Activated CD8-positive, alpha-beta T cell treated with anti-CD3 and anti-CD28 coated beads, Interleukin-2, amount 10 ng/mL, durations not matched to agents 7 days and 5 days (primary cell): ENCODE data around the gene LACTB. TPM values are rescaled to one million over a fixed set of nuclear protein-coding genes. Genes with fewer than 3 reads are reported as not detected.
"Not testable (repeated sequence)": the region's sequence is repeated elsewhere in the genome, so short reads cannot be mapped to it uniquely, and the experiment has no call there.

ENCODE experiments used
- ATAC-seq: fragments of 150-1000 bp; cut with Tn5 transposase; one replicate; pipeline ENCODE4 v1.10.0; 2021; ENCODE audit warnings: moderate library complexity
- CTCF ChIA-PET: fragments of 350-600 bp; sonication (Branson Sonifier 250); formaldehyde crosslinking; loops from one replicate; lab custom pipeline; 2021; ENCODE audit warnings: antibody characterized with exemption; lab: Charles Lee
- POLR2A ChIA-PET: fragments of 350-600 bp; sonication (Branson Sonifier 250); formaldehyde crosslinking; loops from one replicate; lab custom pipeline; 2021; ENCODE audit warnings: antibody characterized with exemption; lab: Charles Lee
- DNase-seq: peaks from one replicate; pipeline ENCODE4 v3.0.0-alpha.2; 2020
- H3K27ac Mint-ChIP-seq: one replicate; pipeline ENCODE4 v1.8.0; 2021; ENCODE audit warnings: mild to moderate bottlenecking, mixed read lengths
- H3K27me3 Mint-ChIP-seq: one replicate; pipeline ENCODE4 v1.8.0; 2021; ENCODE audit warnings: low read depth, mixed read lengths
- H3K36me3 Mint-ChIP-seq: one replicate; pipeline ENCODE4 v1.8.0; 2021; ENCODE audit warnings: low read depth, mixed read lengths
- H3K4me1 Mint-ChIP-seq: one replicate; pipeline ENCODE4 v1.8.0; 2021; ENCODE audit warnings: low read depth, mixed read lengths
- H3K4me3 Mint-ChIP-seq: one replicate; pipeline ENCODE4 v1.8.0; 2021; ENCODE audit warnings: mild to moderate bottlenecking, mixed read lengths
- H3K9me3 Mint-ChIP-seq: one replicate; pipeline ENCODE4 v1.8.0; 2022; ENCODE audit warnings: mixed read lengths; ENCODE audit not compliant: insufficient read depth
- total RNA-seq, 2 experiments: library from RNA; stranded (reverse); gene quantifications; one replicate each; pipeline ENCODE4 v1.2.3, GENCODE V29; 2021

LACTB gene
- total RNA-seq, 2 experiments from 2014 or later: 9.7 to 11.1 TPM

DNA sequence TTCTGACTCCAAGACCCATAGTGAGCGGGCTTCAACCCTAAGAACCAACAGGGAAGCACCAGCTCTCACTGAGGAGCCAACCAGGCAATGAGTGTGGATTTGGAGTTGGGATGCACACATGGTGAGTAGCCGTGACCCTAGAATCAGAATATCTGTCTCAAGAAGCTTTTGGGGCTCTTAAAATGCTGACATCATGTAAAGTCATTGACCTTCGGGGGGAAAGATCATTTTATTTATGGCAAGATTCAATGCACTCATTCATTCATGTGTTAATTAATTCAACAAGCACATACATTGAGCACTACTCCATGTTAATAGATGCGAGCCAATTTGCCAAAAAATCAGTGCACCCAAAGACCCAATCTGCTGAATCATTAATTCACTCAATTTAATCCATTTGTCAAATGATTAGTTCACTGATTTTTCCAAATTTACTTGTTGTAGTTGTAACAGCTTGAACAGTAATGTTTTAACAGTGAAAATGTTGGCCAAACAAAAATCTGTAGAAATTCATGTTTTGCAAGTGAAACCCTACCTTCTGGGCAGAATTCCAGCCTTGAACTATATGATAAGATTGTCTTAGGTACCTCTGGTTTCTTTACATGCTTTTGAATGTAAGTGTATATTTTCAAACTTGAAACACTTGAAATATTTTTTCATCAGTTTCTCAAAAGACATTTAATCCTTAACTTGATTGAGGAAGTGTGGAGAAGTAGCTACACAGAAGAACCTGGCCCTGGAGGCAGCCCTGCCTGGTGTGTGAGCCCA, 29.8 kb upstream of the LACTB start:
- Mint-ChIP-seq H3K36me3 (no peaks in the 10 kb centered on the region), H3K4me1 (peaks cover 11% of the 10 kb centered on the region), H3K9me3 (no peaks in the 10 kb centered on the region), H3K27me3 (peaks cover 1% of the 10 kb centered on the region), H3K27ac (no peak overlapping the region), H3K4me3 (no peak overlapping the region)
- ChIA-PET POLR2A (no interaction called here), CTCF (interaction anchor here (1.3 to 8.3 kb wide), 3 partner anchors 12 to 44 kb away, joined by 3 to 90 read pairs (median 4); no protein-coding TSS in a partner anchor)
- no peak for ATAC-seq
- no peak for DNase-seq

GRCh38 chr15:63093486-63094205, 28.0 kb upstream of the LACTB start:
- ChIA-PET CTCF (interaction anchor here (0.6 to 8.3 kb wide), 20 partner anchors 10 to 846 kb away, joined by 3 to 90 read pairs (median 4); no protein-coding TSS in a partner anchor), POLR2A (no interaction called here)
- Mint-ChIP-seq H3K4me3 (no peak overlapping the region), H3K27ac (no peak overlapping the region), H3K4me1 (peaks cover 20% of the 10 kb centered on the region), H3K36me3 (no peaks in the 10 kb centered on the region), H3K9me3 (no peaks in the 10 kb centered on the region), H3K27me3 (peaks cover 1% of the 10 kb centered on the region)
- DNase-seq (peak; percentile 84), ATAC-seq (peak; percentile 94)

- peaks cover under 1% of the 10 kb centered on the region for H3K27me3 Mint-ChIP-seq
- H3K4me1 Mint-ChIP-seq: peaks cover 14% of the 10 kb centered on the region
- DNase-seq (no peak), ATAC-seq (no peak)
- H3K36me3 Mint-ChIP-seq: no peaks in the 10 kb centered on the region
- CTCF ChIA-PET: interaction anchor here (0.7 to 8.3 kb wide), 17 partner anchors 8 to 326 kb away, joined by 3 to 90 read pairs (median 4); no protein-coding TSS in a partner anchor
- peaks cover under 1% of the 10 kb centered on the region for H3K9me3 Mint-ChIP-seq
- no peak overlapping the region for H3K4me3 Mint-ChIP-seq
- POLR2A ChIA-PET: no interaction called here
- H3K27ac Mint-ChIP-seq: no peak overlapping the region
Observed at GRCh38 chr15:63094495-63094931, 27.1 kb upstream of the LACTB start.

GRCh38 chr15:63096178-63096577, 25.5 kb upstream of the LACTB start:
- H3K9me3 Mint-ChIP-seq: peaks cover 3% of the 10 kb centered on the region
- no peak overlapping the region for H3K27ac Mint-ChIP-seq
- no peak overlapping the region for H3K4me3 Mint-ChIP-seq
- DNase-seq: no peak
- no peak for ATAC-seq
- H3K36me3 Mint-ChIP-seq: no peaks in the 10 kb centered on the region
- no peaks in the 10 kb centered on the region for H3K27me3 Mint-ChIP-seq
- ChIA-PET CTCF (interaction anchor here (0.9 kb wide), 1 partner anchor 34 kb away, joined by 3 read pairs; no protein-coding TSS in a partner anchor), POLR2A (no interaction called here)
- H3K4me1 Mint-ChIP-seq: peaks cover 13% of the 10 kb centered on the region

DNA sequence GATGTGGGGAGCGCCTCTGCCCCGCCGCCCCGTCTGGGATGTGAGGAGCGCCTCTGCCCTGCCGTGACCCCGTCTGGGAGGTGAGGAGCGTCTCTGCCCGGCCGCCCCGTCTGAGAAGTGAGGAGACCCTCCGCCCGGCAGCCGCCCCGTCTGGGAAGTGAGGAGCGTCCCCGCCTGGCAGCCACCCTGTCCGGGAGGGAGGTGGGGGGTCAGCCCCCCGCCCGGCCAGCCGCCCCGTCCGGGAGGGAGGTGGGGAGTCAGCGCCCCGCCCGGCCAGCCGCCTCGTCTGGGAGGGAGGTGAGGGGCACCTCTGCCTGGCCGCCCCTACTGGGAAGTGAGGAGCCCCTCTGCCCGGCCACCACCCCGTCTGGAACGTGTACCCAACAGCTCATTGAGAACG, 22.8 kb upstream of the LACTB start:
- H3K27me3 Mint-ChIP-seq, POLR2A ChIA-PET, CTCF ChIA-PET, H3K27ac Mint-ChIP-seq, H3K9me3 Mint-ChIP-seq, ATAC-seq, H3K36me3 Mint-ChIP-seq, H3K4me1 Mint-ChIP-seq, DNase-seq, H3K4me3 Mint-ChIP-seq: not testable (repeated sequence)

- H3K4me3 Mint-ChIP-seq, H3K4me1 Mint-ChIP-seq, H3K27me3 Mint-ChIP-seq, ATAC-seq, POLR2A ChIA-PET, H3K36me3 Mint-ChIP-seq, CTCF ChIA-PET, H3K27ac Mint-ChIP-seq, DNase-seq, H3K9me3 Mint-ChIP-seq: not testable (repeated sequence)
Observed at GRCh38 chr15:63099581-63099980, 22.1 kb upstream of the LACTB start.

- no peak for ATAC-seq
- Mint-ChIP-seq H3K4me3 (no peak overlapping the region), H3K9me3 (peaks cover 3% of the 10 kb centered on the region), H3K36me3 (no peaks in the 10 kb centered on the region), H3K4me1 (no peaks in the 10 kb centered on the region), H3K27ac (no peak overlapping the region), H3K27me3 (peaks cover 4% of the 10 kb centered on the region)
- ChIA-PET CTCF (interaction anchor here (1.2 kb wide), 2 partner anchors 9 to 11 kb away, joined by 4 to 5 read pairs; no protein-coding TSS in a partner anchor), POLR2A (no interaction called here)
- DNase-seq: no peak
Observed at GRCh38 chr15:63103416-63103815, 18.2 kb upstream of the LACTB start.

GRCh38 chr15:63104727-63105126, 16.9 kb upstream of the LACTB start:
- no peak for DNase-seq
- peaks cover 12% of the 10 kb centered on the region for H3K27me3 Mint-ChIP-seq
- ATAC-seq: no peak
- H3K4me3 Mint-ChIP-seq: no peak overlapping the region
- peaks cover under 1% of the 10 kb centered on the region for H3K9me3 Mint-ChIP-seq
- POLR2A ChIA-PET: no interaction called here
- H3K4me1 Mint-ChIP-seq: no peaks in the 10 kb centered on the region
- CTCF ChIA-PET: interaction anchor here (1.3 kb wide), 1 partner anchor 11 kb away, joined by 3 read pairs; no protein-coding TSS in a partner anchor
- H3K27ac Mint-ChIP-seq: no peak overlapping the region
- no peaks in the 10 kb centered on the region for H3K36me3 Mint-ChIP-seq

- H3K4me1 Mint-ChIP-seq, H3K36me3 Mint-ChIP-seq, H3K27ac Mint-ChIP-seq, H3K4me3 Mint-ChIP-seq, H3K9me3 Mint-ChIP-seq, DNase-seq, POLR2A ChIA-PET, ATAC-seq: not testable (repeated sequence)
- CTCF ChIA-PET: interaction anchor here (1.0 to 1.3 kb wide), 2 partner anchors 11 to 58 kb away, joined by 3 read pairs; no protein-coding TSS in a partner anchor
- peaks cover 15% of the 10 kb centered on the region for H3K27me3 Mint-ChIP-seq
Observed at GRCh38 chr15:63105354-63105753, 16.3 kb upstream of the LACTB start.

DNA sequence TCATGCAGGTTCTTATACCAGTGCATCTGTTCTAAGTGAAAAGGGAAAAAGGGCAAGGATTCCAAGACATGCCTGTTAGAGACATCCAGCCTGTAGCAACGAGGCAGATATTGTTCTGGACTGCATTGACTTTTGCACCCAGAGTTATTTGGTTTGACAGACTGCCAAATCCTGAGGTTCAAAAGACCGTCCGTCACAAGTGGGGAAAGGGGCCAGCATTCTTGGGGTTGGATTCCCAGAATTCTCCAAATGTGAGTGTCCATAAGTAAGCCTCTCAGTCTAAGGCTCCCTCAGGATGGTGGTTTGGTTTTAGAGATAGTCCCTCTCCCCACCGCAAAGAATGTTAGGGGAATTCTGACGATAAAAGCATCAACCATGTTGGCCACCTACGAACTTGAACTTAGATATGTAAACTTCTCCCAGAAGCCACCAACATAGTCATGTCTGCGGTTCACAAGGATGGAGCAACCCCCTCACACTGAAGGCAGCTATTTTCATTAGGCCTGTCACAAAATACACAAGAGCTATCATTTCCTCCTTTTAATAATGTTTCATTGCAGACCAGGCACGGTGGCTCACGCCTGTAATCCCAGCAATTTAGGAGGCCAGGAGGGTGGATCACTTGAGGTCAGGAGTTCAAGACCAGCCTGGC, 13.6 kb upstream of the LACTB start:
- ChIA-PET POLR2A (no interaction called here), CTCF (no interaction called here)
- Mint-ChIP-seq H3K36me3 (no peaks in the 10 kb centered on the region), H3K9me3 (no peaks in the 10 kb centered on the region), H3K4me1 (peaks cover 2% of the 10 kb centered on the region), H3K27ac (no peak overlapping the region), H3K27me3 (peaks cover 20% of the 10 kb centered on the region), H3K4me3 (no peak overlapping the region)
- ATAC-seq: no peak
- no peak for DNase-seq

DNA sequence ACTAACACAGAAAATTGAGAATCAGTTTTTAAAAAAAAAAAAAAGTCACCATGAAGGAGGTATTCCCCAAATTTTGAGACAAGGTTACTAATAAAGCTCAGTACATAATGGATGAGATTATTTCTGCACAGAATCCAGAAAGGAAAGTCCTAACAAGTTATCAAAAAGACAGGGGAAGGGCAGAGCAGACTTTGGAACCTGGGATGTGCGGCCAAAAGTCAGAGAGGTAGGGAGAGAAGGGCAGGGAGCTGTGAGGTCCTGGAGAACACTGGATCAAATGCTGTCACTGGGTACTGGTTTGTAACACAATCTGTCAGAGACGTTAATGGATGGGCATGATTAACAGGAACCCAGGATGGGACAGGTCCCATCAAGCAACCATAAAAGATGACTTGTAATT, 12.2 kb upstream of the LACTB start:
- Mint-ChIP-seq H3K9me3 (no peaks in the 10 kb centered on the region), H3K27me3 (peaks cover 18% of the 10 kb centered on the region), H3K4me1 (peaks cover 2% of the 10 kb centered on the region), H3K36me3 (no peaks in the 10 kb centered on the region), H3K27ac (no peak overlapping the region), H3K4me3 (no peak overlapping the region)
- no peak for ATAC-seq
- POLR2A ChIA-PET: no interaction called here
- no peak for DNase-seq
- CTCF ChIA-PET: no interaction called here
